Adrenal gland (tissue), 12 donors: Measurements from ENCODE around the gene C9orf50. TPM values are rescaled to one million over a fixed set of nuclear protein-coding genes. Genes with fewer than 3 reads are reported as not detected.
"Not testable (repeated sequence)": the region's sequence is repeated elsewhere in the genome, so short reads cannot be mapped to it uniquely, and the experiment has no call there.

Experiments
- DNase-seq, 7 donors: peaks; one replicate each; pipeline ENCODE4 v3.0.0-alpha.2; 2019 to 2020
- H3K27ac ChIP-seq, 5 donors: fragments of 200-600 bp; sonication (generic) in 4 of 5; 1 replicate in 3 of 5; 2 replicates in 2 of 5; pipeline versions ENCODE4 v1.5.1 to v1.8.0; 2016 to 2020; ENCODE audit warnings: mild to moderate bottlenecking in 1 of 5
- H3K27me3 ChIP-seq: fragments of 200-600 bp; 2 replicates; pipeline ENCODE4 v1.8.0; 2021
- H3K36me3 ChIP-seq, 2 donors: fragments of 200-600 bp; replicated peaks in 1 of 2; 1 replicate in 1 of 2; 2 replicates in 1 of 2; pipeline versions ENCODE4 v1.5.1 to v1.8.0; 2018 to 2022
- H3K4me1 ChIP-seq, 2 donors: fragments of 200-600 bp; replicated peaks in 1 of 2; 1 replicate in 1 of 2; 2 replicates in 1 of 2; pipeline versions ENCODE4 v1.5.1 to v1.8.0; 2018 to 2021
- H3K4me3 ChIP-seq, 4 donors: fragments of 200-600 bp; sonication (generic) in 3 of 4; one replicate each; pipeline ENCODE4 v1.5.1; 2016 to 2018
- H3K9me3 ChIP-seq, 3 donors: fragments of 200-600 bp; sonication (generic) in 1 of 3; replicated peaks in 1 of 3; 1 replicate in 2 of 3; 2 replicates in 1 of 3; pipeline versions ENCODE4 v1.5.1 to v1.8.0; 2016 to 2021
- POLR2A ChIP-seq, 2 donors: fragments of 450-650 bp; IDR thresholded peaks; one replicate each; pipeline ENCODE4 v1.6.1; 2017; ENCODE audit warnings: antibody characterized with exemption in 2 of 2, mild to moderate bottlenecking in 2 of 2, moderate library complexity in 1 of 2
- WGBS, 4 donors: extraction: QIAGEN DNeasy Blood & Tissue Kit in 2 of 4; methylation state at CpG; one replicate each; pipeline versions ENCODE4 v1.1.5 to v1.1.7; 2013 to 2017; 5-methylcytosine and 5-hydroxymethylcytosine counted together
- intact Hi-C, 2 donors: fragments of 100-400 bp; cut with DNase I; formaldehyde crosslinking; loops; one replicate each; pipeline versions ENCODE4 v1.14.1 to v1.15.0; 2022 to 2023
- polyA plus RNA-seq, 3 donors: library from polyadenylated mRNA; stranded (reverse); fragments of 200-250 nt in 2 of 3; fragments of 350-450 nt in 1 of 3; fragmentation: Illumina TruSeq in 1 of 3; extraction: RNeasy Lipid Tissue Mini Kit (QIAGEN cat#74804) in 1 of 3; gene quantifications; one replicate each; pipeline ENCODE4 v1.2.3, GENCODE V29; 2013 to 2014
- total RNA-seq, 9 donors: library from RNA; depleted of rRNA in 4 of 9; stranded (reverse); fragments of >200 nt in 4 of 9; fragments of 120-200 nt in 1 of 9; fragmentation: NEBNext Ultra II Directional in 1 of 9; extraction: Animal tissue kit (Norgen Biotek cat#: 25700) in 1 of 9; gene quantifications; one replicate each; pipeline versions ENCODE4 v1.1.0 to v1.2.4, GENCODE V29; 2013 to 2023
- TF ChIP-seq, protein P1 (sequence below), 6 experiments: fragments of 450-650 bp in 4 of 6; fragments of 200-600 bp in 2 of 6; sonication (generic) in 1 of 6; IDR thresholded peaks; 1 replicate in 5 of 6; 2 replicates in 1 of 6; pipeline versions ENCODE4 v1.5.1 to v1.8.0; 2016 to 2021; ENCODE audit warnings: antibody characterized with exemption in 6 of 6, mild to moderate bottlenecking in 2 of 6, moderate library complexity in 1 of 6
- donor health status: healthy with polysubstance abuse.
- donor health status: Bipolar disorder and iron deficiency.
- donor health status: DM: yes; HTN: yes; CAD: no.
- donor health status: DM: no; HTN: no; CAD: no.
- donor health status: DM: no; HTN: no; CAD: no.
- donor health status: DM: yes; HTN: yes; CAD: no.

C9orf50 gene
- total and polyA plus RNA-seq, 12 donors = 0.11 to 0.74 (median 0.37) TPM; not detected in 7

DNA sequence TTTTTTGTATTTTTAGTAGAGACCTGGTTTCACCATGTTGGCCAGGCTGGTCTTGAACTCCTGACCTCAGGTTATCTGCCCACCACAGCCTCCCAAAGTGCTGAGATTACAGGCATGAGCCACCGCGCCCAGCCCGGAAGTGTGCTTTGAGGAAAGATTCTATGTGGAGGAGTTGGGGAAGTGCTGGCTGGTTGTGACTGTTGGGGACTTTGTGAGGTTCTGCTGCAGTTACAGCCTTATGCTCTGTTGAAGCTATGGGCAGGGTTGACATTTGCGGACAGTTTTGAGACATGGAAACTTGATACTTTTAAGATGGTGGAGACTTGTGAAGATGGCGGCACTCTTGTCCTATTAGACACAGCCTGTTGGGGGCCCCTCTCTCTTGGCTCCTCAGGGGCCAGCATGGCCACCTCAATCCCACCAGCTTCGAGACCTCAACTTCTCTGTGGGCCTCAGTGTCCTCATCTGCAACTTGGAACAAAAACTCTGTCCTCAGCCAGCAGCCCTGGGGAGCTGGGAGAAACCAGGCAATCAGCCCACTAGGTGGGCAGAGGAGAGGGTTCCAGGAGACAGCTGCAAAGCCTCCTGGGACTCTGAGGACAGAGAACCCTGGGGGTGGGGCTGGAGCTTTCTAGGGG is 24.9 kb downstream of the C9orf50 start:
- H3K27ac ChIP-seq = peak overlapping the region in 3 of 5 donors; percentile 81 to 94 (median 91)
- intact Hi-C loops = no loop called here

DNA sequence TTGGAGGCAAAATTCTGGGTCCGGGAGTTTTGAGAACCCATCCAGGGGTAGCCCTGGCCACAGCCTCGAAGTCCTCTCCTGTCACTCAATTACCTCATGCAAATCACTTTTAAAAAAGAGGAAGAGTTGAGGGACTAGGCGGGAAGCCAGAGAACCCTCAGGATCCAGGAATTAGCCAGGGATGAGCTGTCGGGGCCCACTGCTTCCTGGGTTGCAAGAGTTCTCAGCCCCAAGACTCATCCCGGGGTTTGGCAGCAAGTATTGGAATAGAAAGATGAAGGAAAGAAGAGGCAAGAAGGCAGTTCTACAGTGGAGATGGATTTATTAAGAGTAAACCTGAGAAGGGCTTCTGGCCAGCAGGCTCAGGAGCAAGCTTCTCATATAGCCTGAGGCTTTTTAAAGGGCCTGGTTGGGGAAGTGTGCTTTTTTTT is 25.6 kb downstream of the C9orf50 start:
- intact Hi-C loops = no loop called here
- no peak for TF ChIP-seq POLR2A (IDR thresholded peaks at IDR 0.05)
- TF ChIP-seq, protein P1, sequence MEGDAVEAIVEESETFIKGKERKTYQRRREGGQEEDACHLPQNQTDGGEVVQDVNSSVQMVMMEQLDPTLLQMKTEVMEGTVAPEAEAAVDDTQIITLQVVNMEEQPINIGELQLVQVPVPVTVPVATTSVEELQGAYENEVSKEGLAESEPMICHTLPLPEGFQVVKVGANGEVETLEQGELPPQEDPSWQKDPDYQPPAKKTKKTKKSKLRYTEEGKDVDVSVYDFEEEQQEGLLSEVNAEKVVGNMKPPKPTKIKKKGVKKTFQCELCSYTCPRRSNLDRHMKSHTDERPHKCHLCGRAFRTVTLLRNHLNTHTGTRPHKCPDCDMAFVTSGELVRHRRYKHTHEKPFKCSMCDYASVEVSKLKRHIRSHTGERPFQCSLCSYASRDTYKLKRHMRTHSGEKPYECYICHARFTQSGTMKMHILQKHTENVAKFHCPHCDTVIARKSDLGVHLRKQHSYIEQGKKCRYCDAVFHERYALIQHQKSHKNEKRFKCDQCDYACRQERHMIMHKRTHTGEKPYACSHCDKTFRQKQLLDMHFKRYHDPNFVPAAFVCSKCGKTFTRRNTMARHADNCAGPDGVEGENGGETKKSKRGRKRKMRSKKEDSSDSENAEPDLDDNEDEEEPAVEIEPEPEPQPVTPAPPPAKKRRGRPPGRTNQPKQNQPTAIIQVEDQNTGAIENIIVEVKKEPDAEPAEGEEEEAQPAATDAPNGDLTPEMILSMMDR (IDR thresholded peaks at IDR 0.05) = no peak
- Histone ChIP-seq H3K36me3 (no peaks in the 10 kb centered on the region), H3K27me3 (no peaks in the 10 kb centered on the region), H3K9me3 (no peaks in the 10 kb centered on the region), H3K27ac (peak overlapping the region in 1 of 5 donors; percentile 18), H3K4me1 (peaks cover 17 to 18% of the 10 kb centered on the region in 2 donors), H3K4me3 (no peak overlapping the region)
- 56 to 69% (median 66%) methylated on average over 5 of the region's 5 CpGs for WGBS, 4 donors
- no peak for DNase-seq

More for the DNA sequence above, 24.9 kb downstream of the C9orf50 start:
- H3K36me3 ChIP-seq = no peaks in the 10 kb centered on the region
- no peak for TF ChIP-seq POLR2A (IDR thresholded peaks at IDR 0.05)
- TF ChIP-seq, protein P1 (IDR thresholded peaks at IDR 0.05) = no peak
- peaks cover 17 to 18% of the 10 kb centered on the region in 2 donors for H3K4me1 ChIP-seq
- 76 to 83% (median 80%) methylated on average over 6 of the region's 6 CpGs for WGBS, 4 donors
- no peak overlapping the region for H3K4me3 ChIP-seq
- DNase-seq = no peak
- no peaks in the 10 kb centered on the region for H3K9me3 ChIP-seq
- no peaks in the 10 kb centered on the region for H3K27me3 ChIP-seq

DNA sequence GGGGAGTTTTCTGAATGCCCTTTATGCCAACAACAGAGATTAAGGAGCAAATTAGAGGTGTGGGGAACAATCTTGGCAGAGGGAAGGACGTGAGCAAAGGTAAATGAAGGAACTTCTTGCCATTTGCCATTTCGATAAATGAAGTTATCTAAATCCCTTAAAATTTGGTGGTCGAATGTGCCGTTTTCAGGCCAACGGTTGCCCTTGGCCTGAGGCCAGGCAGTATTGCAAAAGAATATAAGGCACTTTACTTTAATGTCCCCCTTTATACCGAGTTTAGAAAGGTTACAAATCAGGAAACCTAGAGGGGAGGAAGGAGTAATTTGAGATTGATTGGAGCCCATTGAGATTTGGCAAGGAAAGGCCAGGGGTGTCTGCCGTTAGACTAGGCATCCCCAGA is 26.3 kb downstream of the C9orf50 start:
- Histone ChIP-seq H3K27ac (no peak overlapping the region), H3K27me3 (no peaks in the 10 kb centered on the region), H3K4me1 (peaks cover 17 to 18% of the 10 kb centered on the region in 2 donors), H3K4me3 (no peak overlapping the region), H3K36me3 (no peaks in the 10 kb centered on the region), H3K9me3 (no peaks in the 10 kb centered on the region)
- DNase-seq = no peak
- WGBS, 4 donors = 43 to 53% (median 49%) methylated on average over 7 of the region's 7 CpGs
- intact Hi-C loops = no loop called here
- TF ChIP-seq, protein P1 (IDR thresholded peaks at IDR 0.05) = no peak

DNA sequence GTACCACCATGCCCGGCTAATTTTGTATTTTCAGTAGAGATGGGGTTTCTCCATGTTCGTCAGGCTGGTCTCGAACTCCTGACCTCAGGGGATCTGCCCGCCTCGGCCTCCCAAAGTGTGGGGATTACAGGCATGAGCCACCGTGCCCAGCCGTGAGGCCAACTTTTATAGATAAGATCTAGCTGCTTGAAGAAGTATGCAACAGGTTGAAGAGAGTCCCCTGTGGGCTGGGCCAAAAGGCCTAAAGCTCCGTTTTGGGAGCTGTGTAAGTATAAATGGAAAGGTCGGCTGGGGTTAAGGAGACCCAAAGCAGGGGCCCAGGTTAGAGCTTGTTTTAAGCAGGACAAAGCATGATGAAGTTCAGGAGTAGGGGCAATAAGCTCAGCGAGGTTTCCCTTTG is 28.1 kb downstream of the C9orf50 start:
- intact Hi-C loops = not testable (repeated sequence)
- 88 to 94% (median 90%) methylated on average over 10 of the region's 10 CpGs for WGBS, 4 donors

DNA sequence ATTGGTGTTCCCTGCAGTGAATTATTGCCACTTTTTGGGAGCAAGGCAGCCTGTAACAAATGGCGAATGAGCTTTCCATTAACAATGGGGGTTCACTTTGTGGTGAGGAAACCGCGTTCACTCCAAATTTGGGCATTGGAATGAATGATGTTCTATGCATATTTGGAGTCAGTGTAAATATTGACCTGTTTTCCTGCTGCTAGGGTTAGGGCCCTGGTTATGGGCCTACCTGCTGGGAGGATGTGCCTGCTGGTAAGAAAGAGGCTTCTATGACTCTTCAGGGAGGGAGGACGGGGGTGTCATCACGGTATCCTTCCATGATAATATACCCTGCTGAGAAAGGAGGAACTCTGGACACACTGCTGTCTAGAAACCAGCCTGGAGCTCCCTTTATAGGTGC is 29.0 kb downstream of the C9orf50 start:
- Histone ChIP-seq H3K9me3 (no peaks in the 10 kb centered on the region), H3K27ac (no peak overlapping the region), H3K4me3 (no peak overlapping the region), H3K36me3 (no peaks in the 10 kb centered on the region), H3K4me1 (peaks cover 6 to 10% of the 10 kb centered on the region in 2 donors), H3K27me3 (no peaks in the 10 kb centered on the region)
- TF ChIP-seq, protein P1 (IDR thresholded peaks at IDR 0.05) = no peak
- TF ChIP-seq POLR2A (IDR thresholded peaks at IDR 0.05) = no peak
- intact Hi-C loops = no loop called here
- no peak for DNase-seq
- 74 to 83% (median 79%) methylated on average over 5 of the region's 5 CpGs for WGBS, 4 donors

More for the DNA sequence above, 28.1 kb downstream of the C9orf50 start:
- H3K9me3 ChIP-seq, DNase-seq, H3K36me3 ChIP-seq, H3K27me3 ChIP-seq, H3K27ac ChIP-seq, H3K4me3 ChIP-seq: not testable (repeated sequence)
- peaks cover 14% of the 10 kb centered on the region in 2 donors for H3K4me1 ChIP-seq
